Measurements from ENCODE around the gene NOS1AP. TPM values are rescaled to one million over a fixed set of nuclear protein-coding genes. Genes with fewer than 3 reads are reported as not detected.
A peak's percentile ranks its signal among the peaks of the same experiment; 100 is the strongest.
"Not testable (repeated sequence)": the region's sequence is repeated elsewhere in the genome, so short reads cannot be mapped to it uniquely, and the experiment has no call there.

NOS1AP gene
- total RNA-seq, 4 donors from 2014 or later: 1.1 to 3.5 (median 2.6) TPM

GRCh38 chr1:162040657-162041056 lies 28.8 kb upstream of the NOS1AP start:
- intact Hi-C loops (cut with DNase I; ENCODE audit: low total_unique reads): no loop called here
- TF ChIP-seq POLR2A (IDR thresholded peaks at IDR 0.05) (no peak), CTCF (IDR thresholded peaks at IDR 0.05) (no peak)
- H3K4me3 ChIP-seq (ENCODE audit: low read depth, poor library complexity, severe bottlenecking): no peak overlapping the region
- DNase-seq (ENCODE audit: low spot score in 2 of 2): no peak

- TF ChIP-seq POLR2A (IDR thresholded peaks at IDR 0.05) (no peak), CTCF (IDR thresholded peaks at IDR 0.05) (no peak)
- no peak overlapping the region for H3K4me3 ChIP-seq (ENCODE audit: low read depth, poor library complexity, severe bottlenecking)
- intact Hi-C loops (cut with DNase I; ENCODE audit: low total_unique reads): no loop called here
- 91 to 92% methylated on average over 1 of the region's 1 CpG for WGBS, 2 donors
- no peak for DNase-seq (ENCODE audit: low spot score in 2 of 2)
Measured at GRCh38 chr1:162042361-162042760, 27.1 kb upstream of the NOS1AP start.

GRCh38 chr1:162046921-162047320 lies 22.6 kb upstream of the NOS1AP start:
- no peak for TF ChIP-seq POLR2A (IDR thresholded peaks at IDR 0.05)
- TF ChIP-seq CTCF (IDR thresholded peaks at IDR 0.05): no peak
- DNase-seq (ENCODE audit: low spot score in 2 of 2): no peak
- intact Hi-C loops (cut with DNase I; ENCODE audit: low total_unique reads): no loop called here
- 65 to 69% methylated on average over 1 of the region's 1 CpG for WGBS, 2 donors
- no peak overlapping the region for H3K4me3 ChIP-seq (ENCODE audit: low read depth, poor library complexity, severe bottlenecking)

GRCh38 chr1:162053949-162054348 lies 15.5 kb upstream of the NOS1AP start:
- intact Hi-C loops (cut with DNase I; ENCODE audit: low total_unique reads); DNase-seq (ENCODE audit: low spot score in 2 of 2); H3K4me3 ChIP-seq (ENCODE audit: low read depth, poor library complexity, severe bottlenecking): not testable (repeated sequence)
- WGBS, 2 donors: 94 to 97% methylated on average over 3 of the region's 3 CpGs

GRCh38 chr1:162055062-162055461 lies 14.4 kb upstream of the NOS1AP start:
- intact Hi-C loops (cut with DNase I; ENCODE audit: low total_unique reads): no loop called here
- DNase-seq (ENCODE audit: low spot score in 2 of 2): no peak
- TF ChIP-seq POLR2A (IDR thresholded peaks at IDR 0.05) (no peak), CTCF (IDR thresholded peaks at IDR 0.05) (no peak)
- H3K4me3 ChIP-seq (ENCODE audit: low read depth, poor library complexity, severe bottlenecking): no peak overlapping the region
- 48 to 62% methylated on average over 3 of the region's 3 CpGs for WGBS, 2 donors

GRCh38 chr1:162056043-162056442 lies 13.4 kb upstream of the NOS1AP start:
- intact Hi-C loops (cut with DNase I; ENCODE audit: low total_unique reads): no loop called here
- peak in 1 of 3 donors; percentile 32 for TF ChIP-seq CTCF (IDR thresholded peaks at IDR 0.05)
- no peak for TF ChIP-seq POLR2A (IDR thresholded peaks at IDR 0.05)
- WGBS, 2 donors: 28 to 30% methylated on average over 3 of the region's 3 CpGs
- DNase-seq (ENCODE audit: low spot score in 2 of 2): peak in 1 of 2 donors; percentile 29
- no peak overlapping the region for H3K4me3 ChIP-seq (ENCODE audit: low read depth, poor library complexity, severe bottlenecking)

All from lower leg skin (tissue), 4 donors.